Measurements from ENCODE around the gene OLFM3. TPM values are rescaled to one million over a fixed set of nuclear protein-coding genes. Genes with fewer than 3 reads are reported as not detected.

Gene OLFM3
- total RNA-seq, 1 donor from 2014 or later: not detected

DNA sequence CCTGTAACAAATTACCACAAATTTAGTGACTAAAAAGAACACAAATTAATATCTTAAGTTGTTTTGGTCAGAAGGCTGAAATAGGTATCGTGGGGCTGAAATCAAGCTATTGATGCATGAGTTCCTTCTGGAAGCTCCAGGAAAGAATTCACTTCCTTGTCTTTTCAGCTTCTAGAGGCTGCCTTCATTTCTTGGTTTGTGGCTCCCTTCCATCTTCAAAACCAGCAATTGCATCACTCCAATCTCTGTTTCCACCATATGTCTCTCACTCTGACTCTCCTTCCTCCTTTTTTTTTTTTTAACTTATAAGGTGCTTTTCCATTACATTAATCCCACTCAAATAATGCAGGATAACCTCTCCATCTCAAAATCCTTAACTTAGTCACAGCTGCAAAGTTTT, 78.4 kb downstream of the OLFM3 start:
- Mint-ChIP-seq H3K27ac (ENCODE audit: unreplicated experiment) (no peak overlapping the region), H3K9me3 (ENCODE audit: unreplicated experiment) (no peaks in the 10 kb centered on the region), H3K27me3 (ENCODE audit: unreplicated experiment) (peaks cover 8% of the 10 kb centered on the region), H3K4me3 (ENCODE audit: unreplicated experiment) (no peak overlapping the region), H3K36me3 (ENCODE audit: unreplicated experiment) (no peaks in the 10 kb centered on the region), H3K4me1 (ENCODE audit: unreplicated experiment) (no peaks in the 10 kb centered on the region)
- TF ChIP-seq, protein P1, sequence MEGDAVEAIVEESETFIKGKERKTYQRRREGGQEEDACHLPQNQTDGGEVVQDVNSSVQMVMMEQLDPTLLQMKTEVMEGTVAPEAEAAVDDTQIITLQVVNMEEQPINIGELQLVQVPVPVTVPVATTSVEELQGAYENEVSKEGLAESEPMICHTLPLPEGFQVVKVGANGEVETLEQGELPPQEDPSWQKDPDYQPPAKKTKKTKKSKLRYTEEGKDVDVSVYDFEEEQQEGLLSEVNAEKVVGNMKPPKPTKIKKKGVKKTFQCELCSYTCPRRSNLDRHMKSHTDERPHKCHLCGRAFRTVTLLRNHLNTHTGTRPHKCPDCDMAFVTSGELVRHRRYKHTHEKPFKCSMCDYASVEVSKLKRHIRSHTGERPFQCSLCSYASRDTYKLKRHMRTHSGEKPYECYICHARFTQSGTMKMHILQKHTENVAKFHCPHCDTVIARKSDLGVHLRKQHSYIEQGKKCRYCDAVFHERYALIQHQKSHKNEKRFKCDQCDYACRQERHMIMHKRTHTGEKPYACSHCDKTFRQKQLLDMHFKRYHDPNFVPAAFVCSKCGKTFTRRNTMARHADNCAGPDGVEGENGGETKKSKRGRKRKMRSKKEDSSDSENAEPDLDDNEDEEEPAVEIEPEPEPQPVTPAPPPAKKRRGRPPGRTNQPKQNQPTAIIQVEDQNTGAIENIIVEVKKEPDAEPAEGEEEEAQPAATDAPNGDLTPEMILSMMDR (IDR thresholded peaks at IDR 0.05): no peak
- no peak for DNase-seq (ENCODE audit: extremely low spot score, unreplicated experiment)

DNA sequence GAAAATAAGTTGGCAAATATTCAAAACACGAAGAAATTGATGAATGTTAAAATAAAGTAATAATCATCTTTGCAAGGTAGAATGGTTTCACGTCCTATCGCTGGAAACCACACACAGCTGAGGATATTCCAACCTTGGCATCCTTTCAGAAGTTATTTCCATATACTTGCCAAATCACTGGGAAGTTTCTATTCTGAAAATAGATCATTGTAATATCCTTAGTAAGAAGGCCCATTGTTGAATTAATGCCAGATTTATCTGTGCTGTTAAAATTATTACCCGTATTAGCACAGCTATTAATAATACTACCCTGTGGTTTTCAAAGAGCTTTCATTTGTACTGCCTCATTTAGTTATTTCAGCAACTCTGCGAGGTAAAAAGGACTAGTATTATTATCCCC, 81.1 kb downstream of the OLFM3 start:
- Mint-ChIP-seq H3K4me3 (ENCODE audit: unreplicated experiment) (no peak overlapping the region), H3K9me3 (ENCODE audit: unreplicated experiment) (no peaks in the 10 kb centered on the region), H3K27ac (ENCODE audit: unreplicated experiment) (no peak overlapping the region), H3K27me3 (ENCODE audit: unreplicated experiment) (peaks cover 8% of the 10 kb centered on the region), H3K36me3 (ENCODE audit: unreplicated experiment) (no peaks in the 10 kb centered on the region), H3K4me1 (ENCODE audit: unreplicated experiment) (no peaks in the 10 kb centered on the region)
- TF ChIP-seq, protein P1 (IDR thresholded peaks at IDR 0.05): no peak
- no peak for DNase-seq (ENCODE audit: extremely low spot score, unreplicated experiment)

DNA sequence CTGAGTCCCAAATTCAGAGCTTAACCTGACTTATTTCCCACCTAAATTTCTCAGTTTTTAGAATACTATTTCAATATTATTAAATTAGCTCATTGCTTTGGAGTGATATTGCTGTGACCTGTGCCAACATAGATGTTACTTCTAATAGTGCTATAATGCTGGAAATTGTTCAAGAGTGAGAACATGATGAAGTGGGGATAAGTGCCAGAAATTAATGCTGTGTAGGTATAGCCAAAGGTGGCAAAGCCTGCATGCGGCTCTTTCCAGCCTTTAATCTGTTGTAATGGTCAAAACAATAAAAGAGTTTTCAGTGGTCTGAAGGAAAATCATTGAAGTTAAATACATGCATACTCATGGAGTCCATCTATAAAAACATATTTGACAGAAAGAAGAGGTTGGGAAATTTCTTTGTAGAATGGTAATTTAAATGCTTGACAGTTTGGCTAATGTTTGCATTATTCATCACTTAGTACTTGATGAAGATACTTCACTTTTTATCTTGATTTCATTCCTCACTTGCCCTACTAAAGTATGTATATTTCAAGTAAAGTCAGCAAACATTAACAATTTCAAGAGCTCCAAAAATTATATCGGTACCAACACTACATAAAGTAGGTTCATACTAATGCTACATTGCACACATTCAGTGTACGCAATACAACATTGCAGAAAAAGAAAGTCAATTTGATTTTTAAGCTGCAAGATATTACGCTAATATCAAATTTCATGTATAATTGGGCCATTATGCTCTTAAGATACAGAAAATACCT, 82.1 kb downstream of the OLFM3 start:
- H3K4me1 Mint-ChIP-seq (ENCODE audit: unreplicated experiment): no peaks in the 10 kb centered on the region
- DNase-seq (ENCODE audit: extremely low spot score, unreplicated experiment): no peak
- H3K9me3 Mint-ChIP-seq (ENCODE audit: unreplicated experiment): no peaks in the 10 kb centered on the region
- H3K4me3 Mint-ChIP-seq (ENCODE audit: unreplicated experiment): no peak overlapping the region
- TF ChIP-seq, protein P1 (IDR thresholded peaks at IDR 0.05): no peak
- H3K27me3 Mint-ChIP-seq (ENCODE audit: unreplicated experiment): peaks cover 5% of the 10 kb centered on the region
- H3K27ac Mint-ChIP-seq (ENCODE audit: unreplicated experiment): no peak overlapping the region
- H3K36me3 Mint-ChIP-seq (ENCODE audit: unreplicated experiment): no peaks in the 10 kb centered on the region

GRCh38 chr1:101911894-101912293, 84.8 kb downstream of the OLFM3 start:
- Mint-ChIP-seq H3K27ac (ENCODE audit: unreplicated experiment) (no peak overlapping the region), H3K4me3 (ENCODE audit: unreplicated experiment) (no peak overlapping the region), H3K36me3 (ENCODE audit: unreplicated experiment) (no peaks in the 10 kb centered on the region), H3K27me3 (ENCODE audit: unreplicated experiment) (peaks cover 4% of the 10 kb centered on the region), H3K4me1 (ENCODE audit: unreplicated experiment) (no peaks in the 10 kb centered on the region), H3K9me3 (ENCODE audit: unreplicated experiment) (no peaks in the 10 kb centered on the region)
- DNase-seq (ENCODE audit: extremely low spot score, unreplicated experiment): no peak
- TF ChIP-seq, protein P1 (IDR thresholded peaks at IDR 0.05): no peak

DNA sequence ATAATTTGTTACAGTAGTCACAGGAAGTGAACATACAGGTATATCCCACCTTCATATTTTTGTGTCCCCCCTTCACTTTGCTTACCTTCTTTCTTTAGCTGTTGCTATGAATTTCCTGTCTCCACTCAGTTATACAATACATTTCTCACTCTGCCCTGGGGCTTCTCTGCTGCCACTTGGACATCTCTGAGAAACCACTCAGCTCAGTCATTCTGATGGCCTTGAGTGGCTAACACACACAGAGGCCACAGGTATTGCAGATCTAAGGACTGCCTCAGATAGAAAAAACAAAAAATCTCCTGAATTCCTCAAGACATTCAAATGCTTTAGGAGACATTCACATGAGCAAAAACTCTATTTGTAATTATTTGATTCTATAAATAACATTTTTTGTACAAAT, 87.7 kb downstream of the OLFM3 start:
- H3K4me3 Mint-ChIP-seq (ENCODE audit: unreplicated experiment): no peak overlapping the region
- no peaks in the 10 kb centered on the region for H3K4me1 Mint-ChIP-seq (ENCODE audit: unreplicated experiment)
- H3K9me3 Mint-ChIP-seq (ENCODE audit: unreplicated experiment): no peaks in the 10 kb centered on the region
- TF ChIP-seq, protein P1 (IDR thresholded peaks at IDR 0.05): no peak
- H3K27ac Mint-ChIP-seq (ENCODE audit: unreplicated experiment): no peak overlapping the region
- no peak for DNase-seq (ENCODE audit: extremely low spot score, unreplicated experiment)
- H3K27me3 Mint-ChIP-seq (ENCODE audit: unreplicated experiment): peaks cover 4% of the 10 kb centered on the region
- no peaks in the 10 kb centered on the region for H3K36me3 Mint-ChIP-seq (ENCODE audit: unreplicated experiment)
